GM12892 (cell line): Measurements from ENCODE around the gene MIEF2.

Source experiments
- POLR2A ChIP-seq: IDR thresholded peaks from 2 replicates; pipeline ENCODE4 v1.6.1; 2011; ENCODE audit warnings: low read depth, low read length, control low read depth
- POLR2AphosphoS5 ChIP-seq: IDR thresholded peaks from 2 replicates; pipeline ENCODE4 v1.6.1; 2011; ENCODE audit warnings: low read depth, low read length, control low read depth

- TF ChIP-seq POLR2A: 0 out of 2 replicates have a peak, but pooled peaks have one; percentile 15
- TF ChIP-seq POLR2AphosphoS5: 0 out of 2 replicates have a peak, but pooled peaks have one; percentile 17
Measured at GRCh38 chr17:18257982-18258355, 2.5 kb upstream of the MIEF2 start.
